AG20443 (cell line): ENCODE measurements around the gene LAMTOR2.

Experiments used
- DNase-seq: peaks from one replicate; pipeline ENCODE4 v3.0.0; 2012; ENCODE audit warnings: low spot score, mixed read lengths

LAMTOR2 gene

GRCh38 chr1:156076609-156077429 is 22.2 kb downstream of the LAMTOR2 start:
- no peak for DNase-seq

GRCh38 chr1:156077430-156077760 is 22.8 kb downstream of the LAMTOR2 start:
- DNase-seq: no peak

- DNase-seq: no peak
Observed at GRCh38 chr1:156078728-156079127, 24.1 kb downstream of the LAMTOR2 start.

- no peak for DNase-seq
Observed at GRCh38 chr1:156079762-156080161, 25.2 kb downstream of the LAMTOR2 start.

- DNase-seq: no peak
Observed at GRCh38 chr1:156080241-156080862, 25.8 kb downstream of the LAMTOR2 start.

GRCh38 chr1:156080863-156081179 is 26.2 kb downstream of the LAMTOR2 start:
- no peak for DNase-seq

- no peak for DNase-seq
Observed at GRCh38 chr1:156081180-156081916, 26.8 kb downstream of the LAMTOR2 start.

- no peak for DNase-seq
Observed at GRCh38 chr1:156081917-156082308, 27.3 kb downstream of the LAMTOR2 start.

- peak; percentile 93 for DNase-seq
Observed at GRCh38 chr1:156082309-156083091, 27.9 kb downstream of the LAMTOR2 start, which contains the start of gene MEX3A. TSS of gene MEX3A (minus strand) at chr1:156082465. CDS start at chr1:156081998, 467 bp downstream.

- DNase-seq: no peak
Observed at GRCh38 chr1:156083800-156084790, 29.5 kb downstream of the LAMTOR2 start.

GRCh38 chr1:156086256-156086662 is 31.7 kb downstream of the LAMTOR2 start:
- DNase-seq: no peak

- no peak for DNase-seq
Observed at GRCh38 chr1:156089704-156090103, 35.1 kb downstream of the LAMTOR2 start.

GRCh38 chr1:156090138-156090839 is 35.7 kb downstream of the LAMTOR2 start:
- no peak for DNase-seq

- DNase-seq: peak; percentile 78
Observed at GRCh38 chr1:156090840-156091188, 36.2 kb downstream of the LAMTOR2 start.

- no peak for DNase-seq
Observed at GRCh38 chr1:156091610-156092009, 37.0 kb downstream of the LAMTOR2 start.

- DNase-seq: no peak
Observed at GRCh38 chr1:156095906-156096508, 41.4 kb downstream of the LAMTOR2 start.

- DNase-seq: peak; percentile 91
Observed at GRCh38 chr1:156096640-156097391, 42.2 kb downstream of the LAMTOR2 start.

- DNase-seq: no peak
Observed at GRCh38 chr1:156097499-156098178, 43.1 kb downstream of the LAMTOR2 start.

- DNase-seq: no peak
Observed at GRCh38 chr1:156098784-156099183, 44.2 kb downstream of the LAMTOR2 start.
